Embryonic facial prominence (tissue), 1 donor: Measurements from ENCODE around the gene MOK.

Experiments used
- DNase-seq: peaks from one replicate; pipeline ENCODE4 v3.0.0-alpha.2; 2016; ENCODE audit errors: extremely low spot score

The MOK gene

DNA sequence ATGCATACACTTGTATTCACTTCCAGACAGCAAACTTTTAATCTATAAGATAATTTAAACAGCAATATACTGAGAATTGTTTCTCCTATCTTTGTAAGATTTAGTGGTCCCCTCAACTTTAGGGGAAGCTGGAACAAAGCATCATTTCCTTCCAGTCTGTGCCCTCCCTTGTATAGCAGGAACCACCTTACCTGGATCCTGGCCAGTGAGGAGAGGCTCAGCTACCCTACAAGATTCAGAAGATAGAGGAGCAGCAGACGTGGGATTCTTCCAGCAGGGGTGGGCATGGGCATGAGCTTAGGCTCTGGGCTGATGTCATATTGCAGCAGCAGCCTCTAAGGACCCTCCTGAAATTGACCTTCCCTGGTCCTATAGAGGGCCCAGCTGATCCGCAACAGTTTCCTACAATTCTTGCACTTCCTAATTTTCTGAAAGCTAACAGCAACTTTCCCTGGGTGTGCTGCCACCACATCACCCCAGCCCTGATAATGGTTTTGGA is 21.3 kb downstream of the MOK start:
- DNase-seq: no peak

- DNase-seq: no peak
Measured at GRCh38 chr14:102282751-102283465, 22.1 kb downstream of the MOK start.

DNA sequence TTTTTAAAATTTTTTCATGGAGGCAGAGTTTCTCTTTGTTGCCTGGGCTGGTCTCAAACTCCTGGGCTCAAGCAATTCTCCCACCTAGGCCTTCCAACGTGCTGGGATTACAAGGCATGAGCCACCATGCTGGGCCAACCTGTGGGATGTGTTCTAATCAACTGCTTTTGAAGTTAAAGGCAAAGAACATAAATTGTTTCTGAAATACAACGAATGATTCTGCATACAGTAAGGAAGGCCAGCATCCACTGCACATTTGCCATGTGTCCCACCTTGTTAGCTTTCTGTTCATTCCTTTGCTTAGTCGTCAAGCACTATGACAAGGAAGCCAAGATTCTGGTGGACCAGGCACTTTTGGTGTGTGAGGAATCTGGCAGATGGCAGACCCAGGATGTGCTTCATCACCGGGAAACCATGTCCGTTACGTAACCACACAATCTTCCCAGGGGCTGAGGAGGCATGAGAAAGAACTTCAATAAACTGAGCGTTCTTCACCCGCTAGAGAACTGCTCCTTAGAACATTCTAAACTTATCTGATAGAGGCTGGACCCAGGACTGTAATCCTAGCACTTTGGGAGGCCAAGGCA is 24.5 kb downstream of the MOK start:
- DNase-seq: no peak

DNA sequence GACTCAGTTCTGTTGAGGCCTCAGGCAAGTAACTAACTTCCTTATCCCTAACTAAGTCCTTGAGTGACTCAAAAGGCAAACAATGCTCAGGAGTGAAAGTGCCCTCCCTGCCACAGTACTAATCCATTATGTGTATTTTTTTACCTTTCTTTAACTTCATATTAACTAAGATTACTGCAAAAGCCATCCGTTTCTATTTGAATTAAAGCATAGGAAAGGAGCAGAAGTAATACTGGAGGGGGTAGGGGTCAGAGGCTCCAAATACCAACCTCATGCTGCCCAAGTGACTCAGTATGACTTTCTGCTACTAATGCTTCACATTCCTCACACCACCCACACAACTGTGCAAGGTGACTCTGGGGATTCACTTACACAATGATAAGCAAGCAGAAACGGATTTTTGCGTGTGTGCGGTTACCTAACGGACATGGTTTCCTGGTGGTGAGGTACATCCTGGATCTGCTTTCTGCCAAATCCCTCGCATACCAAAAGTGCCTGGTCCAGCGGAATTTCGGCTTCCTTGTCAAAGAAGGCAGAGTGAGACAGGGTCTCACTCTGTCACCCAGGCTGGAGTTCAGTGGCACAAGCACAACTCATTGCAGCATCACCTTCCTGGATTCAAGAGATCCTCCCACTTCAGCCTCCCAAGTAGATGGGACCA is 25.1 kb downstream of the MOK start:
- no peak for DNase-seq

DNA sequence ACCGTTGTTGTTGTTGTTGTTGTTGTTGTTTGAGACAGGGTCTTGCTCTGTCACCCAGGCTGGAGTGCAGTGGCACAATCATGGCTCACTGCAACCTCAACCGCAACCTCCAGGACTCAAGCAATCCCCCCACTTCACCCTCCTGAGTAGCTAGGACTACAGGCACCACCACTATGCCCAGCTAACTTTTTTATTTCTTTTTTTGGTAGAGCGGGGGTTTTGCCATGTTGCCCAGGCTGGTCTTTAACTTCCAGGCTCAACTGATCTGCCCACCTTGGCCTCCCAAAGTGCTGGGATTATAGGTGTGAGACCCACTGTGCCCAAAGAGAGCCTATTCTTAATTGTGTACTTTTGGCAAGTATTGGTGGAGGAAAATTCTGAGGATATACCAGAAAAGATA is 25.7 kb downstream of the MOK start:
- DNase-seq: no peak

- DNase-seq: no peak
Measured at GRCh38 chr14:102278631-102278935, 26.4 kb downstream of the MOK start.

GRCh38 chr14:102277874-102278630 is 26.9 kb downstream of the MOK start:
- no peak for DNase-seq

DNA sequence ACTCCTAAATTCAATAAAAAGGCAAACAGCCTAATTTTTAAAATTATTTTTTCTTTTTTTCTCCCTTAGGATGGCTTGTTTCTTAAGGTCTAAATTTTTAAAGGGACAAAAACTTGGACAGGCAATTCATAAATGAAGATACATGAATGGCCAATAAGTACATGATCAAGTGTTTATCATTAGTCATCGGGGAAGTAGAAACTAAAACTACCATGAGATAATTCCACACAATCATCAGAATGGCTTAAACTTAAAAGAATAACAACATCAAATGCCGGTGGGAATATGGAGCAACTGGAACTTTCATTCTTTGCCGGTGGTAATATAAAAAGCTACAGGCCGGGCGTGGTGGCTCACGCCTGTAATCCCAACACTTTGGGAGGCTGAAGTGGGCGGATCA is 29.1 kb downstream of the MOK start:
- DNase-seq: no peak

DNA sequence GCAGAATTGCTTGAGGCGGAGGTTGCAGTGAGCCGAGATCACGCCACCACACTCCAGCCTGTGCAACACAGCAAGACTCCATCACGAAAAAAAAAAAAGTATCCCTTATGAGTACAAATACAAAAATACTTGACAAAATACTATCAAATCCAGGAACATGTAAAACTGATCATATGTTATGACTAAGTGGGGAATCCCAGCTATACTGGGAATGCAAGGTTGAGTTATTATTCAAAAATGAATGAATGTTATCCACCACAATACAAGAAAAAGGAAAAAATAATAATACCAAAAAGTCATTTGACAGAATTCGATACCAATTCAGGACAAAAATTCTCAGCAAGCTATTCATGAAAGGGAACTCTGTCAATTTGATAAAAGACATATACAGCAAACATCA is 32.6 kb downstream of the MOK start:
- no peak for DNase-seq

- DNase-seq: no peak
Measured at GRCh38 chr14:102264775-102265174, 40.2 kb downstream of the MOK start.

DNA sequence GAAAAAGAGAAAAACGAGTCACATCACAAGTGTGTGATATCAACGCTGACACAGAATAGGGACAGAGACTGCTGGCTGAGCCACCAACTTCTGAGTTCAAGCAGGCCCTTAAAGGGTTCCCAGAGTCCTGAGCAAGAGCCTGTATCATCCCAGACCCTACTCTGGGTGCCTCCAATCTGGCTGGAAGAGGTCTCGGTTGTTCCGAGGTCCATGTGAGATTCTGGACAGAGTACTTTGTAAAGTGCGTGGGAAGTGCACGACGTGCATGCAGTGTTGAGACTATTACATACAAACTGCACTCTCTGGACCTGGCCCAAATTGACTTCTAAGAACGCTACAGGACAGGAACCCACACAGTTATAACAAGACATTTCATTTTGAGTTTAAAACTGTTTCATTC is 40.6 kb downstream of the MOK start:
- no peak for DNase-seq

DNA sequence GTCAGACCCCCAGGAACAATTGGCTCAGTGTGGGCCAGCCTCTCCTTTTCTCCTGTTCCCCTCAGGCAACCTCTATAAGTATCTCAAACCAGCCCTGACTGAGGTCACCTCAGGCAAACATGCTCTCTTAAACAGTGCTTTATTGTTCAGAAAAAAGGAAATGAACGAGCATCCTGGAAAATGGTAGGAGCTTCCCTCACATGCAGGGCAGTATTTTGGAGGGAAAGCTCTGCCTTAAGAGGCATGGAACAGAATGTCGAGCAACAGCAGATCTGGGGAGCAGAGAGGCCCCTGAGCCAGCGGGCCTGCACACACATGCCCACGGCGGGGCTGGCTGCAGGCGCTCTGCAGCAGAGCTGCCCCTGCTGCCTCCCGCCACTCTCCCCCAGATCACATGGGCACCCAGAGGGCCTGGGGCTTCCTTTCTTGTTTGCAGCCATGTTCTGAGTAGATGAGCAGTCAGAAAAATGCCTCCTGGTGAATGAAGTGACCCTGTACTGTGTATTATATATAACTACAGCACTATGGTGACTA is 42.0 kb downstream of the MOK start:
- DNase-seq: peak; percentile 14

- DNase-seq: no peak
Measured at GRCh38 chr14:102258136-102258535, 46.8 kb downstream of the MOK start.

GRCh38 chr14:102256716-102257115 is 48.2 kb downstream of the MOK start:
- no peak for DNase-seq

GRCh38 chr14:102255401-102256190 is 49.4 kb downstream of the MOK start:
- no peak for DNase-seq

GRCh38 chr14:102252834-102253801 is 51.8 kb downstream of the MOK start:
- DNase-seq: no peak

GRCh38 chr14:102251161-102251560 is 53.8 kb downstream of the MOK start:
- no peak for DNase-seq

DNA sequence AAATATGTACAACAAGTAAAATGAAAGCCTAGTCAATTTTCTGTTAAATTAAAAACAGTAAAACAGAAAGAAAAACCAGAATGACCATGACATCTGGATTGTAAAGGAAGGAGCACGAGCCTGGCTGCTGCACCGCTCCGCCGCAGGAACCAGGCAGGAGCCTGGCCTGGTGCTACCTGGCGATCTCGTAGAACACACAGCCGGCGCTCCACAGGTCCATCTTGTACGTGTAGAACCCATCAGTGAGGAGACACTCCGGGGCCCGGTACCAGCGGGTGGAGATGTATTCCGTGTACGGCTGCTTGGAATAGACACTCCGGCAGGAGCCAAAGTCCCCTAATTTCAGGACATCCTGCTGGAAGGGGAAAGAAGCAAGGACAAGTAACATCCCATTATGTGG is 54.3 kb downstream of the MOK start:
- DNase-seq: no peak

GRCh38 chr14:102249981-102250380 is 55.0 kb downstream of the MOK start:
- DNase-seq: no peak

DNA sequence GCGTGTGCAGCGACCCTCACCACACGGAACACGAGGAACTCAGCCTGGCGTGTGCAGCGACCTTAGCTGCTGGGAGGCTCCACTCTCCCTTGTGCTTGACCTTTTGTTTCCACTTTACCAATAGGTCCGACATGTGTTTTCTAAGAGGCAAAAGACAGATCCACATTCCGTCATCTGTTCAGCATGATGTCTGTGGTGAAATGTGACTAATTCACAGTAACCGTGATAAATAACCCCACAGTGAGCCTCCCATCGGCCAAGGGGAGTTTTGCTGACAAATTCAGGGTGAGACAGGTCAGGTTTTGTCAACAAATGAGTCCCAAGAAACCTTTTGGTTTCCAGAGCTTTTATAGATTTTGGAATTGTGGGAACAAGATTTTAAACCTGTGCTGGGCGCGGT is 55.9 kb downstream of the MOK start:
- no peak for DNase-seq
